NCI-H1694 treated with DMSO at 0.1 percent for 48 hours (cell line): Measurements from ENCODE around the gene SPATA6.

Experiments
- DNase-seq: peaks from one replicate; lab custom pipeline; 2025; lab: John Stamatoyannopoulos, UW

Gene SPATA6

GRCh38 chr1:48251821-48252220 lies 220.2 kb downstream of the SPATA6 start:
- no peak for DNase-seq

- DNase-seq, result no peak
Observed at GRCh38 chr1:48251323-48251722, 220.7 kb downstream of the SPATA6 start.

GRCh38 chr1:48250572-48250971 lies 221.4 kb downstream of the SPATA6 start:
- DNase-seq, result no peak

- no peak for DNase-seq
Observed at GRCh38 chr1:48249868-48250267, 222.1 kb downstream of the SPATA6 start.

GRCh38 chr1:48248356-48248755 lies 223.6 kb downstream of the SPATA6 start:
- no peak for DNase-seq

GRCh38 chr1:48246727-48247126 lies 225.3 kb downstream of the SPATA6 start:
- DNase-seq, result peak; percentile 36
